Tibial nerve (tissue), 3 donors: ENCODE data around the gene TNRC18.

Experiments used
- POLR2A ChIP-seq, 2 donors: fragments of 450-650 bp; IDR thresholded peaks; one replicate each; pipeline ENCODE4 v1.6.1; 2017; ENCODE audit warnings: antibody characterized with exemption in 2 of 2, mild to moderate bottlenecking in 2 of 2, moderate library complexity in 2 of 2
- TF ChIP-seq, protein P1 (sequence below), 5 experiments: fragments of 200-600 bp in 3 of 5; fragments of 450-650 bp in 2 of 5; sonication (generic) in 3 of 5; IDR thresholded peaks; one replicate each; pipeline ENCODE4 v1.5.1; 2016 to 2019; ENCODE audit warnings: antibody characterized with exemption in 5 of 5, mild to moderate bottlenecking in 3 of 5, moderate library complexity in 2 of 5

DNA sequence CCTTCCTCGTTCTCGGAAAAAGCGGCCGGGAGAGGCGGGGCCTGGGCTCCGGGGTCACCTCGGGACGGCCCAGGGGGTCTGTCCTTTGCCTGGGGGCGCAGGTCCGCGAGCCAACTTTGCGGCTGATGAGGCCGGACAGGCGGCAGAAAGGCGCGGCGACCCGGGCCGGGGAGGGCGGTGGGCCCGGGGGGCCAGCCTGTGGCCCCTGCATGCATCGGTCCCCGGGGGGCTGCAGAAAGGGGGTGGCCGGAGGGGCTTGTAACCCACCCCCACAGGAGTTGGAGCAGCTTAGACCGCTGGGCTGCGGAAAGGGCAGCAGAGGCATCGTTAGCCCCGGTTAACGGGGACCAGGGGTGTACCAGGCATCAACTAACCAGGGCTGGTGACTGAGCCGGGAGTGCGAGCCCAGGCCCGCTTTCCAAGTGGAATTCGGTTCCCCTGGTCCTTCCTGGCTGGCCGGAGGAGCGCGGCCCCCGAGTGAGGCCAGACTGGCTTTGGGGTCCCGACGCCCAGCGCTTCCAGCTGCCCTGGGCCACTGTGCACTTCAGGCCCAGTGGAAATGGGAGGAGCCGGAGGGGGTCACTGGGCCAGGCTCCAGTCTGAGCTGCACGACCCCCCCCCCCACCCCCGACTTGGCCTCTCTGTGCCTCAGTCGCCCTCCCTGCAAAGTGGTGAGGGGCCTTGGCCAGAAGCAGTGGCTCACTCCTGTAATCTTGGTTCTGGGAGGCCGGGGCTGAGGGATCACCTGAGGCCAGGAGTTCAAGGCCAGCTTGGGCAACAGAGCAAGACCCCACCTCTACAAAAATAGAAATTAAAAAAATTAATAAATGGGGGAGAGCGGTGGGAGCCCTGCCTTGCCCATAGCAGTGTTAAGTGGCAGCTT is 140.0 kb downstream of the TNRC18 start:
- TF ChIP-seq, protein P1, sequence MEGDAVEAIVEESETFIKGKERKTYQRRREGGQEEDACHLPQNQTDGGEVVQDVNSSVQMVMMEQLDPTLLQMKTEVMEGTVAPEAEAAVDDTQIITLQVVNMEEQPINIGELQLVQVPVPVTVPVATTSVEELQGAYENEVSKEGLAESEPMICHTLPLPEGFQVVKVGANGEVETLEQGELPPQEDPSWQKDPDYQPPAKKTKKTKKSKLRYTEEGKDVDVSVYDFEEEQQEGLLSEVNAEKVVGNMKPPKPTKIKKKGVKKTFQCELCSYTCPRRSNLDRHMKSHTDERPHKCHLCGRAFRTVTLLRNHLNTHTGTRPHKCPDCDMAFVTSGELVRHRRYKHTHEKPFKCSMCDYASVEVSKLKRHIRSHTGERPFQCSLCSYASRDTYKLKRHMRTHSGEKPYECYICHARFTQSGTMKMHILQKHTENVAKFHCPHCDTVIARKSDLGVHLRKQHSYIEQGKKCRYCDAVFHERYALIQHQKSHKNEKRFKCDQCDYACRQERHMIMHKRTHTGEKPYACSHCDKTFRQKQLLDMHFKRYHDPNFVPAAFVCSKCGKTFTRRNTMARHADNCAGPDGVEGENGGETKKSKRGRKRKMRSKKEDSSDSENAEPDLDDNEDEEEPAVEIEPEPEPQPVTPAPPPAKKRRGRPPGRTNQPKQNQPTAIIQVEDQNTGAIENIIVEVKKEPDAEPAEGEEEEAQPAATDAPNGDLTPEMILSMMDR (IDR thresholded peaks at IDR 0.05) = no peak
- no peak for TF ChIP-seq POLR2A (IDR thresholded peaks at IDR 0.05)
